ENCODE data around the gene PLEKHG1.

GRCh38 chr6:150628908-150629307, 29.2 kb downstream of the PLEKHG1 start:
- TF ChIP-seq BHLHE40 (IDR thresholded peaks at IDR 0.05; ENCODE audit: borderline replicate concordance) (no peak), SP1 (IDR thresholded peaks at IDR 0.05) (no peak), ELF4 (IDR thresholded peaks at IDR 0.05) (no peak), FOXA1 (IDR thresholded peaks at IDR 0.05) (no peak), SUZ12 (IDR thresholded peaks at IDR 0.05) (no peak), NFRKB (IDR thresholded peaks at IDR 0.05) (no peak), FOXM1 (IDR thresholded peaks at IDR 0.05; ENCODE audit: borderline replicate concordance) (no peak), ZNF384 (IDR thresholded peaks at IDR 0.05) (no peak), TARDBP (IDR thresholded peaks at IDR 0.05) (no peak), FOXK2 (IDR thresholded peaks at IDR 0.05) (no peak), HDGF (IDR thresholded peaks at IDR 0.05; ENCODE audit: borderline replicate concordance) (no peak), ARNT (IDR thresholded peaks at IDR 0.05) (no peak)
- TF ChIP-seq, protein P1, sequence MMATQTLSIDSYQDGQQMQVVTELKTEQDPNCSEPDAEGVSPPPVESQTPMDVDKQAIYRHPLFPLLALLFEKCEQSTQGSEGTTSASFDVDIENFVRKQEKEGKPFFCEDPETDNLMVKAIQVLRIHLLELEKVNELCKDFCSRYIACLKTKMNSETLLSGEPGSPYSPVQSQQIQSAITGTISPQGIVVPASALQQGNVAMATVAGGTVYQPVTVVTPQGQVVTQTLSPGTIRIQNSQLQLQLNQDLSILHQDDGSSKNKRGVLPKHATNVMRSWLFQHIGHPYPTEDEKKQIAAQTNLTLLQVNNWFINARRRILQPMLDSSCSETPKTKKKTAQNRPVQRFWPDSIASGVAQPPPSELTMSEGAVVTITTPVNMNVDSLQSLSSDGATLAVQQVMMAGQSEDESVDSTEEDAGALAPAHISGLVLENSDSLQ (IDR thresholded peaks at IDR 0.05), result no peak

All from HEK293T (cell line).